ENCODE results near the gene TAF4. TPM values are rescaled to one million over a fixed set of nuclear protein-coding genes. Genes with fewer than 3 reads are reported as not detected.

The TAF4 gene
- total and polyA plus RNA-seq, 2 donors (not counting 3 experiments of a cell fraction or from before 2014, with no cell fraction given) = 6.1 to 19.5 TPM

GRCh38 chr20:62031462-62032092 lies 34.1 kb downstream of the TAF4 start:
- dilution Hi-C loops (cut with MboI; ENCODE audit: extremely low pct_ligation_motif_present, low sequenced_read_pairs) = no loop called here
- Histone ChIP-seq H3K79me2 (ENCODE audit: control insufficient read depth, insufficient read depth, low read length) (peaks cover 58% of the 10 kb centered on the region), H3K4me3 (replicated peaks in 1 of 3; ENCODE audit: insufficient read depth in 1 of 3, low read depth in 1 of 3, low read length in 3 of 3) (no peak overlapping the region), H2AFZ (ENCODE audit: low read depth, low read length) (no peak overlapping the region), H3K36me3 (ENCODE audit: control insufficient read depth in 2 of 2, extremely low read depth in 1 of 2, insufficient read depth in 2 of 2, low read length in 2 of 2) (no peaks in the 10 kb centered on the region), H3K27me3 (ENCODE audit: control insufficient read depth in 2 of 2, insufficient read depth in 2 of 2, low read length in 2 of 2) (no peaks in the 10 kb centered on the region), H3K27ac (ENCODE audit: insufficient read depth, low read depth, low read length) (no peak overlapping the region), H3K4me1 (ENCODE audit: control insufficient read depth, extremely low read depth, insufficient read depth, low read length) (peaks cover under 1% of the 10 kb centered on the region), H3K4me2 (ENCODE audit: insufficient read depth, low read length) (no peak overlapping the region), H3K9me1 (replicated peaks; ENCODE audit: control insufficient read depth, extremely low read depth, insufficient read depth, low read length) (no peaks in the 10 kb centered on the region), H4K20me1 (replicated peaks; ENCODE audit: control insufficient read depth, extremely low read depth, insufficient read depth, low read length) (peaks cover 2% of the 10 kb centered on the region), H3K9ac (replicated peaks; ENCODE audit: extremely low read depth, insufficient read depth, low read length) (no peak overlapping the region), H3K9me3 (replicated peaks; ENCODE audit: control insufficient read depth, insufficient read depth, low read length) (no peaks in the 10 kb centered on the region)
- no peak for DNase-seq (ENCODE audit: low read depth, low spot score)
- ChIA-PET CTCF (no interaction called here), POLR2A (interaction anchor here (0.5 kb wide), 1 partner anchor 355 kb away, joined by 5 read pairs; the partner anchor contains the start of gene RPS21)
- intact Hi-C loops (cut with micrococcal nuclease) = no loop called here
- TF ChIP-seq MAX (IDR thresholded peaks at IDR 0.05; ENCODE audit: insufficient read depth, insufficient read length) = no peak
- no peak for TF ChIP-seq JUN (IDR thresholded peaks at IDR 0.05; ENCODE audit: borderline replicate concordance, insufficient read depth, insufficient read length, low read depth)
- no peak for TF ChIP-seq POLR2AphosphoS5 (IDR thresholded peaks at IDR 0.05; ENCODE audit: insufficient read depth, low read depth, low read length)
- TF ChIP-seq, protein P1, sequence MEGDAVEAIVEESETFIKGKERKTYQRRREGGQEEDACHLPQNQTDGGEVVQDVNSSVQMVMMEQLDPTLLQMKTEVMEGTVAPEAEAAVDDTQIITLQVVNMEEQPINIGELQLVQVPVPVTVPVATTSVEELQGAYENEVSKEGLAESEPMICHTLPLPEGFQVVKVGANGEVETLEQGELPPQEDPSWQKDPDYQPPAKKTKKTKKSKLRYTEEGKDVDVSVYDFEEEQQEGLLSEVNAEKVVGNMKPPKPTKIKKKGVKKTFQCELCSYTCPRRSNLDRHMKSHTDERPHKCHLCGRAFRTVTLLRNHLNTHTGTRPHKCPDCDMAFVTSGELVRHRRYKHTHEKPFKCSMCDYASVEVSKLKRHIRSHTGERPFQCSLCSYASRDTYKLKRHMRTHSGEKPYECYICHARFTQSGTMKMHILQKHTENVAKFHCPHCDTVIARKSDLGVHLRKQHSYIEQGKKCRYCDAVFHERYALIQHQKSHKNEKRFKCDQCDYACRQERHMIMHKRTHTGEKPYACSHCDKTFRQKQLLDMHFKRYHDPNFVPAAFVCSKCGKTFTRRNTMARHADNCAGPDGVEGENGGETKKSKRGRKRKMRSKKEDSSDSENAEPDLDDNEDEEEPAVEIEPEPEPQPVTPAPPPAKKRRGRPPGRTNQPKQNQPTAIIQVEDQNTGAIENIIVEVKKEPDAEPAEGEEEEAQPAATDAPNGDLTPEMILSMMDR (IDR thresholded peaks at IDR 0.05; ENCODE audit: extremely low read depth in 1 of 2, insufficient read depth in 1 of 2, low read depth in 1 of 2, low read length in 2 of 2) = no peak
- no peak for TF ChIP-seq GATA2 (IDR thresholded peaks at IDR 0.05; ENCODE audit: insufficient read depth, insufficient read length, low read depth, low read length)
- TF ChIP-seq EZH2 (IDR thresholded peaks at IDR 0.05; ENCODE audit: borderline replicate concordance, low read depth, low read length, severe bottlenecking) = no peak
- no peak for TF ChIP-seq FOS (IDR thresholded peaks at IDR 0.05; ENCODE audit: borderline replicate concordance, insufficient read depth, low read length)
- TF ChIP-seq POLR2A (IDR thresholded peaks at IDR 0.05; ENCODE audit: low read depth, low read length) = no peak
- TF ChIP-seq MYC (IDR thresholded peaks at IDR 0.05; ENCODE audit: low read depth, low read length) = no peak
- BruUV-seq (replicated peaks) = no TSS peak
- no peak for FAIRE-seq

Data from endothelial cell of umbilical vein (primary cell).